ENCODE results near the gene GMFB. TPM values are rescaled to one million over a fixed set of nuclear protein-coding genes. Genes with fewer than 3 reads are reported as not detected.

Gene GMFB
- total and polyA plus RNA-seq, 2 donors (not counting 3 experiments of a cell fraction or from before 2014, with no cell fraction given): 10.1 to 52.0 TPM

- intact Hi-C loops (cut with micrococcal nuclease) (no loop called here), dilution Hi-C loops (cut with MboI; ENCODE audit: extremely low pct_ligation_motif_present, low sequenced_read_pairs) (no loop called here)
- Histone ChIP-seq H3K9me1 (replicated peaks; ENCODE audit: control insufficient read depth, extremely low read depth, insufficient read depth, low read length) (no peaks in the 10 kb centered on the region), H3K4me2 (ENCODE audit: insufficient read depth, low read length) (no peak overlapping the region), H3K4me1 (ENCODE audit: control insufficient read depth, extremely low read depth, insufficient read depth, low read length) (no peaks in the 10 kb centered on the region), H3K9me3 (replicated peaks; ENCODE audit: control insufficient read depth, insufficient read depth, low read length) (no peaks in the 10 kb centered on the region), H2AFZ (ENCODE audit: low read depth, low read length) (no peak overlapping the region), H3K9ac (replicated peaks; ENCODE audit: extremely low read depth, insufficient read depth, low read length) (no peak overlapping the region), H4K20me1 (replicated peaks; ENCODE audit: control insufficient read depth, extremely low read depth, insufficient read depth, low read length) (no peaks in the 10 kb centered on the region), H3K27ac (ENCODE audit: insufficient read depth, low read depth, low read length) (no peak overlapping the region), H3K36me3 (ENCODE audit: control insufficient read depth in 2 of 2, extremely low read depth in 1 of 2, insufficient read depth in 2 of 2, low read length in 2 of 2) (no peaks in the 10 kb centered on the region), H3K79me2 (ENCODE audit: control insufficient read depth, insufficient read depth, low read length) (no peaks in the 10 kb centered on the region), H3K4me3 (replicated peaks in 1 of 3; ENCODE audit: insufficient read depth in 1 of 3, low read depth in 1 of 3, low read length in 3 of 3) (no peak overlapping the region), H3K27me3 (ENCODE audit: control insufficient read depth in 2 of 2, insufficient read depth in 2 of 2, low read length in 2 of 2) (peaks cover 35 to 56% of the 10 kb centered on the region in 2 experiments)
- DNase-seq (ENCODE audit: low read depth, low spot score): no peak
- no TSS peak for BruUV-seq (replicated peaks)
- ChIA-PET CTCF (interaction anchor here (0.6 to 0.9 kb wide), 2 partner anchors 27 to 1697 kb away, joined by 3 read pairs; no protein-coding TSS in a partner anchor), POLR2A (no interaction called here)
- FAIRE-seq: no peak
- TF ChIP-seq MAX (IDR thresholded peaks at IDR 0.05; ENCODE audit: insufficient read depth, insufficient read length) (no peak), POLR2A (IDR thresholded peaks at IDR 0.05; ENCODE audit: low read depth, low read length) (no peak), MYC (IDR thresholded peaks at IDR 0.05; ENCODE audit: low read depth, low read length) (no peak), FOS (IDR thresholded peaks at IDR 0.05; ENCODE audit: borderline replicate concordance, insufficient read depth, low read length) (no peak), POLR2AphosphoS5 (IDR thresholded peaks at IDR 0.05; ENCODE audit: insufficient read depth, low read depth, low read length) (no peak), CTCF (IDR thresholded peaks at IDR 0.05; ENCODE audit: extremely low read depth in 1 of 2, insufficient read depth in 1 of 2, low read depth in 1 of 2, low read length in 2 of 2) (no peak), JUN (IDR thresholded peaks at IDR 0.05; ENCODE audit: borderline replicate concordance, insufficient read depth, insufficient read length, low read depth) (no peak), GATA2 (IDR thresholded peaks at IDR 0.05; ENCODE audit: insufficient read depth, insufficient read length, low read depth, low read length) (no peak), EZH2 (IDR thresholded peaks at IDR 0.05; ENCODE audit: borderline replicate concordance, low read depth, low read length, severe bottlenecking) (no peak)
Measured at GRCh38 chr14:54447231-54447692, 41.5 kb downstream of the GMFB start.
